ENCODE results near the gene CCNB1. TPM values are rescaled to one million over a fixed set of nuclear protein-coding genes. Genes with fewer than 3 reads are reported as not detected.

Gene CCNB1
- total RNA-seq, 1 experiment from 2014 or later, result 281 TPM

DNA sequence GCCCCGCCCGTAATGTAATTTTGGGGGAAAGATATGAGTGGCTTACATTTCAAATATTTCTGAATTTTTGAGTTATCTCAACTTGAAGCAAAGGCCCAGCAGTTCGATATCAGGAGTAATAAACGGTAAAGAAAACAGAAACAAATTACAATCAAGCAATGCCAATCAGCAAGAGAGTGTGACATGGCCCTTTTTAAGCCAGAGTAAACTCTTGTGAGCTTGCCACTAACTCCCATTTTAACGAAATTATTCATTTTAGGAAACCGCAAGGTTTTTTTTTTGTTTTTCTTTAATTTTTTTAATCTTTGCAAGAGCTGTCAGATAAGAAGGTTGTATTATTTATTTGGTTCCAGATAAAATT lies 50.2 kb downstream of the CCNB1 start:
- Histone ChIP-seq H2AFZ (ENCODE audit: low read depth, low read length, poor library complexity, severe bottlenecking) (peak overlapping the region; percentile 97), H3K36me3 (ENCODE audit: control insufficient read depth in 1 of 2, insufficient read depth in 2 of 2, low read length in 2 of 2) (no peaks in the 10 kb centered on the region), H3K79me2 (ENCODE audit: insufficient read depth, low read length) (peaks cover 31% of the 10 kb centered on the region), H3K4me1 (ENCODE audit: control insufficient read depth in 1 of 2, insufficient read depth in 2 of 2, low read length in 2 of 2) (peaks cover 8 to 17% of the 10 kb centered on the region in 2 experiments; a peak in 3 of 4 replicates), H3K9me2 (ENCODE audit: insufficient read depth) (no peaks in the 10 kb centered on the region), H4K20me1 (ENCODE audit: insufficient read depth) (no peaks in the 10 kb centered on the region), H3K27ac (ENCODE audit: low read depth, low read length) (peak overlapping the region; percentile 62), H3K9ac (ENCODE audit: low read length) (peak overlapping the region; percentile 92), H3K4me3 (replicated peaks in 1 of 2; ENCODE audit: low read depth in 1 of 2, low read length in 2 of 2) (peak overlapping the region; percentile 97), H3K4me2 (ENCODE audit: low read length) (peak overlapping the region; percentile 95), H3K9me3 (ENCODE audit: control insufficient read depth in 1 of 2, insufficient read depth in 1 of 2, low read depth in 1 of 2, low read length in 2 of 2) (no peaks in the 10 kb centered on the region), H3K27me3 (ENCODE audit: insufficient read depth, low read length) (no peaks in the 10 kb centered on the region)
- TF ChIP-seq CEBPB (IDR thresholded peaks at IDR 0.05; ENCODE audit: low read depth) (no peak), ELF1 (IDR thresholded peaks at IDR 0.05; ENCODE audit: borderline replicate concordance, low read depth) (no peak), SRF (IDR thresholded peaks at IDR 0.05; ENCODE audit: low read depth) (no peak)
- intact Hi-C loops (cut with micrococcal nuclease), result loop anchor here (1.0 to 10.0 kb wide), 3 partner anchors 28 to 122 kb away; partner anchors contain the start of genes CENPH and SLC30A5
- BruUV-seq (replicated peaks), result TSS peak; percentile 98
- ChIA-PET CTCF (no interaction called here), RAD21 (ENCODE audit: low non-redundant PET in 1 of 2, low total read pairs in 2 of 2, uncharacterized antibody in 2 of 2, unreplicated experiment in 2 of 2) (no interaction called here), POLR2A (interaction anchor here (1.0 to 1.4 kb wide), 2 partner anchors 9 to 51 kb away, joined by 3 to 5 read pairs; no protein-coding TSS in a partner anchor)
- no peak for DNase-seq (ENCODE audit: low read depth, low spot score)
- no peak for ATAC-seq

DNA sequence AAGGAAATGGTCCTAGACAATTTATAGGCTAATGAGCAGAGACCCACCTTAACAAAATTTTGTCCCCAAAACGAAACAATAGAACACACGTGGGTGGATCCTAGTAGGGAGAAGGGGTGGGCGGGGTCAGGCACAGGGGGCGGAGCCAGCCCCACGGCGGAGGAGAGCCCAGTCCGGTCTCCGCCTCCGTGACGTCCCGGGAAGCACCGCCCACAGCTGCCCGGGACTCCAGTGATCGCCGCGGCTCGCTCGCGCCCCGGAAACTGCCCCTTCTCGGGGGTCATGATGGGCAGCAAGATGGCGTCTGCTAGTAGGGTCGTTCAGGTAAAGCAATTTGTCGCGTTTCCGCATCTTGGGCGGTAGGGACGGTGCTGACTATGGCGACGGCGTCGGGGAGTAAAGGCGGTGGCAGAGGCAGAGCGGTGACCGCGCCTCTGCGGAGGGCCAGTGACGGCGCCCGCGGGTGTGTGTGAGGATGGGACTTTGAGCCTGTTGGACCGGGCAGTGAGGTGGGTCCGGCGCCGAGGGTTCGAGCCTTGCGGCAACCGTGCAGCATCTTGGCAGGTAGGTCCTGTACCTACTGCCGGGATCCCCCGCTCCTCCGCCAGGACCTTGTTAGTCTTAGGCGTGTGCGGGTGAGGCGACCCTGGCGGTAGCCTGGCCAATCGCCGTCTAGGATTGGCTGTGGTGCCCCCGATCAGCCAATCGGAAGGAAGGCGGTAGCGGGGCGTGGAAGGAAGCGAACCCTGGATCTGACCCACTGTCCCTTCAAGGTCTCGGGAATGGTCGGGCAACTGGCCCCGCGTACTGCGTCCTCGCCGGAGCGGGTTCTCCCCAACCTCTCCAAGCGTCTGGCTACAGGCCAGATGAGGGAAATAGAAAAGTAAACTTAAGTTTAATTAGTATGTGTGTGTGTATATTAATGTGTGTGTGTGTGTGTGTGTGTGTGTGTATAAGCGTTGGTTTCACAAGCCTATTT lies 50.9 kb downstream of the CCNB1 start:
- intact Hi-C loops (cut with micrococcal nuclease), result loop anchor here (1.0 to 10.0 kb wide), 3 partner anchors 29 to 123 kb away; partner anchors contain the start of genes CENPH and SLC30A5
- H3K36me3 ChIP-seq (ENCODE audit: control insufficient read depth in 1 of 2, insufficient read depth in 2 of 2, low read length in 2 of 2), result no peaks in the 10 kb centered on the region
- H3K27me3 ChIP-seq (ENCODE audit: insufficient read depth, low read length), result no peaks in the 10 kb centered on the region
- peak overlapping the region; percentile 95 for H3K4me2 ChIP-seq (ENCODE audit: low read length)
- H2AFZ ChIP-seq (ENCODE audit: low read depth, low read length, poor library complexity, severe bottlenecking), result peak overlapping the region; percentile 97
- H3K9ac ChIP-seq (ENCODE audit: low read length), result peak overlapping the region; percentile 92
- ChIA-PET RAD21 (ENCODE audit: low non-redundant PET in 1 of 2, low total read pairs in 2 of 2, uncharacterized antibody in 2 of 2, unreplicated experiment in 2 of 2) (no interaction called here), CTCF (no interaction called here), POLR2A (interaction anchor here (1.0 to 1.4 kb wide), 2 partner anchors 10 to 51 kb away, joined by 3 to 5 read pairs; no protein-coding TSS in a partner anchor)
- no peaks in the 10 kb centered on the region for H3K9me3 ChIP-seq (ENCODE audit: control insufficient read depth in 1 of 2, insufficient read depth in 1 of 2, low read depth in 1 of 2, low read length in 2 of 2)
- peak overlapping the region; percentile 82 for H3K27ac ChIP-seq (ENCODE audit: low read depth, low read length)
- peak; percentile 93 for ATAC-seq
- no peaks in the 10 kb centered on the region for H4K20me1 ChIP-seq (ENCODE audit: insufficient read depth)
- H3K4me1 ChIP-seq (ENCODE audit: control insufficient read depth in 1 of 2, insufficient read depth in 2 of 2, low read length in 2 of 2), result peaks cover 8 to 17% of the 10 kb centered on the region in 2 experiments; a peak in 3 of 4 replicates
- H3K9me2 ChIP-seq (ENCODE audit: insufficient read depth), result no peaks in the 10 kb centered on the region
- peak; percentile 83 for DNase-seq (ENCODE audit: low read depth, low spot score)
- peak overlapping the region; percentile 97 for H3K4me3 ChIP-seq (replicated peaks in 1 of 2; ENCODE audit: low read depth in 1 of 2, low read length in 2 of 2)
- TSS peak; percentile 63 for BruUV-seq (replicated peaks)
- peaks cover 37% of the 10 kb centered on the region for H3K79me2 ChIP-seq (ENCODE audit: insufficient read depth, low read length)
- TF ChIP-seq POLR2AphosphoS5 (IDR thresholded peaks at IDR 0.05; ENCODE audit: low read depth, low read length) (peak; percentile 88), YY1 (IDR thresholded peaks at IDR 0.05; ENCODE audit: extremely low read depth, insufficient replicate concordance, low read depth, low read length) (peak; percentile 90), TCF7L2 (IDR thresholded peaks at IDR 0.05; ENCODE audit: borderline replicate concordance, extremely low read depth, insufficient read depth, insufficient read length) (no peak), EZH2 (IDR thresholded peaks at IDR 0.05) (no peak), EGR1 (IDR thresholded peaks at IDR 0.05; ENCODE audit: low read depth) (peak; percentile 73), POLR2A (IDR thresholded peaks at IDR 0.05; ENCODE audit: borderline replicate concordance, extremely low read depth, insufficient read depth, insufficient read length) (peak; percentile 48), SP1 (IDR thresholded peaks at IDR 0.05; ENCODE audit: low read depth) (peak; percentile 57; the same call in 1 of the 2 replicates), CEBPB (IDR thresholded peaks at IDR 0.05; ENCODE audit: low read depth) (no peak), ELF1 (IDR thresholded peaks at IDR 0.05; ENCODE audit: borderline replicate concordance, low read depth) (no peak; the same call in 1 of the 2 replicates), SRF (IDR thresholded peaks at IDR 0.05; ENCODE audit: low read depth) (no peak)
- TF ChIP-seq, protein P1, sequence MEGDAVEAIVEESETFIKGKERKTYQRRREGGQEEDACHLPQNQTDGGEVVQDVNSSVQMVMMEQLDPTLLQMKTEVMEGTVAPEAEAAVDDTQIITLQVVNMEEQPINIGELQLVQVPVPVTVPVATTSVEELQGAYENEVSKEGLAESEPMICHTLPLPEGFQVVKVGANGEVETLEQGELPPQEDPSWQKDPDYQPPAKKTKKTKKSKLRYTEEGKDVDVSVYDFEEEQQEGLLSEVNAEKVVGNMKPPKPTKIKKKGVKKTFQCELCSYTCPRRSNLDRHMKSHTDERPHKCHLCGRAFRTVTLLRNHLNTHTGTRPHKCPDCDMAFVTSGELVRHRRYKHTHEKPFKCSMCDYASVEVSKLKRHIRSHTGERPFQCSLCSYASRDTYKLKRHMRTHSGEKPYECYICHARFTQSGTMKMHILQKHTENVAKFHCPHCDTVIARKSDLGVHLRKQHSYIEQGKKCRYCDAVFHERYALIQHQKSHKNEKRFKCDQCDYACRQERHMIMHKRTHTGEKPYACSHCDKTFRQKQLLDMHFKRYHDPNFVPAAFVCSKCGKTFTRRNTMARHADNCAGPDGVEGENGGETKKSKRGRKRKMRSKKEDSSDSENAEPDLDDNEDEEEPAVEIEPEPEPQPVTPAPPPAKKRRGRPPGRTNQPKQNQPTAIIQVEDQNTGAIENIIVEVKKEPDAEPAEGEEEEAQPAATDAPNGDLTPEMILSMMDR (IDR thresholded peaks at IDR 0.05 in 2 of 3, conservative IDR thresholded peaks at IDR 0.05 in 1 of 3; ENCODE audit: borderline replicate concordance in 1 of 3, insufficient read depth in 1 of 3, low read depth in 2 of 3, low read length in 2 of 3), result peak in 1 of 3 experiments; percentile 15; a peak in 1 of 6 replicates
- TF ChIP-seq, protein P2, sequence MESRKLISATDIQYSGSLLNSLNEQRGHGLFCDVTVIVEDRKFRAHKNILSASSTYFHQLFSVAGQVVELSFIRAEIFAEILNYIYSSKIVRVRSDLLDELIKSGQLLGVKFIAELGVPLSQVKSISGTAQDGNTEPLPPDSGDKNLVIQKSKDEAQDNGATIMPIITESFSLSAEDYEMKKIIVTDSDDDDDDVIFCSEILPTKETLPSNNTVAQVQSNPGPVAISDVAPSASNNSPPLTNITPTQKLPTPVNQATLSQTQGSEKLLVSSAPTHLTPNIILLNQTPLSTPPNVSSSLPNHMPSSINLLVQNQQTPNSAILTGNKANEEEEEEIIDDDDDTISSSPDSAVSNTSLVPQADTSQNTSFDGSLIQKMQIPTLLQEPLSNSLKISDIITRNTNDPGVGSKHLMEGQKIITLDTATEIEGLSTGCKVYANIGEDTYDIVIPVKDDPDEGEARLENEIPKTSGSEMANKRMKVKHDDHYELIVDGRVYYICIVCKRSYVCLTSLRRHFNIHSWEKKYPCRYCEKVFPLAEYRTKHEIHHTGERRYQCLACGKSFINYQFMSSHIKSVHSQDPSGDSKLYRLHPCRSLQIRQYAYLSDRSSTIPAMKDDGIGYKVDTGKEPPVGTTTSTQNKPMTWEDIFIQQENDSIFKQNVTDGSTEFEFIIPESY (IDR thresholded peaks at IDR 0.05; ENCODE audit: extremely low read depth, insufficient replicate concordance, low read length), result no peak

Data from HCT116 (cell line).